Cardiac muscle cell (in vitro differentiated cells and primary cell): Measurements from ENCODE around the gene EDC3. TPM values are rescaled to one million over a fixed set of nuclear protein-coding genes. Genes with fewer than 3 reads are reported as not detected.
"Not testable (repeated sequence)": the region's sequence is repeated elsewhere in the genome, so short reads cannot be mapped to it uniquely, and the experiment has no call there.

Experiments used
- DNase-seq, 2 donors: peaks; one replicate each; pipeline versions ENCODE4 v3.0.0 to v3.0.0-alpha.2; 2010 to 2017; ENCODE audit warnings: low read depth in 1 of 2, low spot score in 1 of 2
- H3K27ac ChIP-seq: fragments of 200-600 bp; sonication (generic); 2 replicates; pipeline ENCODE4 v1.5.1; 2016
- H3K27me3 ChIP-seq: fragments of 200-600 bp; sonication (generic); 2 replicates; pipeline ENCODE4 v1.6.0; 2016; ENCODE audit warnings: control low read depth
- H3K36me3 ChIP-seq: fragments of 200-600 bp; sonication (generic); 2 replicates; pipeline ENCODE4 v1.5.1; 2016; ENCODE audit warnings: control low read depth
- H3K4me1 ChIP-seq: fragments of 200-600 bp; sonication (generic); 2 replicates; pipeline ENCODE4 v1.8.1; 2017; ENCODE audit warnings: low read depth, mild to moderate bottlenecking, mixed run types
- H3K4me3 ChIP-seq: fragments of 200-600 bp; sonication (generic); 2 replicates; pipeline ENCODE4 v1.5.1; 2016; ENCODE audit warnings: mild to moderate bottlenecking
- H3K9me3 ChIP-seq: fragments of 200-600 bp; sonication (generic); 2 replicates; pipeline ENCODE4 v1.5.1; 2017; ENCODE audit warnings: low read depth, mild to moderate bottlenecking, control low read depth
- CTCF ChIP-seq: IDR thresholded peaks from 2 replicates; pipeline ENCODE4 v1.5.1; 2012; ENCODE audit warnings: low read depth, mild to moderate bottlenecking, low read length
- polyA plus RNA-seq: library from polyadenylated mRNA; unstranded; fragments of >200 nt; fragmentation: Nextera tagmentation; extraction: Ambion mirVana; gene quantifications from 2 replicates; pipeline ENCODE4 v1.2.1, GENCODE V29; 2016
- total RNA-seq: library from RNA; depleted of rRNA; stranded (reverse); fragments of >200 nt; gene quantifications from 2 replicates; pipeline ENCODE4 v1.2.3, GENCODE V29; 2016

The EDC3 gene
- total and polyA plus RNA-seq, 2 experiments from 2014 or later = 17.6 to 25.2 TPM

GRCh38 chr15:74664028-74664616, 31.7 kb downstream of the EDC3 start:
- peak in 1 of 2 donors; percentile 68 for DNase-seq
- Histone ChIP-seq H3K27ac (peak overlapping the region; percentile 58), H3K9me3 (no peaks in the 10 kb centered on the region), H3K4me3 (no peak overlapping the region), H3K4me1 (peaks cover 6% of the 10 kb centered on the region), H3K36me3 (peaks cover 10% of the 10 kb centered on the region), H3K27me3 (no peaks in the 10 kb centered on the region)
- no peak for TF ChIP-seq CTCF

GRCh38 chr15:74663303-74664027, 32.4 kb downstream of the EDC3 start:
- H3K36me3 ChIP-seq = peaks cover 10% of the 10 kb centered on the region
- no peak for DNase-seq

GRCh38 chr15:74662064-74662860, 33.6 kb downstream of the EDC3 start:
- no peak for TF ChIP-seq CTCF
- H3K27me3 ChIP-seq = no peaks in the 10 kb centered on the region
- H3K36me3 ChIP-seq = peaks cover 3% of the 10 kb centered on the region
- H3K27ac ChIP-seq = no peak overlapping the region
- no peak for DNase-seq
- peaks cover 16% of the 10 kb centered on the region for H3K4me1 ChIP-seq
- H3K4me3 ChIP-seq = no peak overlapping the region
- H3K9me3 ChIP-seq = no peaks in the 10 kb centered on the region

More at GRCh38 chr15:74663303-74664027, 32.4 kb downstream of the EDC3 start:
- H3K27ac ChIP-seq = peak overlapping the region; percentile 58
- H3K9me3 ChIP-seq = no peaks in the 10 kb centered on the region
- no peak overlapping the region for H3K4me3 ChIP-seq
- no peaks in the 10 kb centered on the region for H3K27me3 ChIP-seq
- TF ChIP-seq CTCF = no peak
- H3K4me1 ChIP-seq = peaks cover 6% of the 10 kb centered on the region

- not testable (repeated sequence) for H3K4me3 ChIP-seq, H3K9me3 ChIP-seq, H3K36me3 ChIP-seq, DNase-seq, H3K27me3 ChIP-seq, H3K27ac ChIP-seq
- peaks cover 16% of the 10 kb centered on the region for H3K4me1 ChIP-seq
Measured at GRCh38 chr15:74661280-74661679, 34.5 kb downstream of the EDC3 start.

GRCh38 chr15:74657846-74658245, 38.0 kb downstream of the EDC3 start:
- TF ChIP-seq CTCF = no peak
- peaks cover 38% of the 10 kb centered on the region for H3K4me1 ChIP-seq
- peak overlapping the region; percentile 56 for H3K27ac ChIP-seq
- H3K4me3 ChIP-seq = no peak overlapping the region
- peak in 1 of 2 donors; percentile 20 for DNase-seq
- no peaks in the 10 kb centered on the region for H3K36me3 ChIP-seq
- H3K27me3 ChIP-seq = no peaks in the 10 kb centered on the region
- H3K9me3 ChIP-seq = no peaks in the 10 kb centered on the region
